ENCODE results near the gene TRPM3. TPM values are rescaled to one million over a fixed set of nuclear protein-coding genes. Genes with fewer than 3 reads are reported as not detected.

The TRPM3 gene
- total RNA-seq, 1 donor from 2014 or later: 0.15 TPM

GRCh38 chr9:70597886-70598285 lies 523.5 kb downstream of the TRPM3 start:
- H3K27me3 ChIP-seq (ENCODE audit: low read depth): no peaks in the 10 kb centered on the region
- no peaks in the 10 kb centered on the region for H3K36me3 ChIP-seq
- no peak overlapping the region for H3K4me3 ChIP-seq
- DNase-seq: no peak
- no peak for ATAC-seq
- no peak overlapping the region for H3K27ac ChIP-seq
- no peak for TF ChIP-seq CTCF (IDR thresholded peaks at IDR 0.05)
- no peaks in the 10 kb centered on the region for H3K9me3 ChIP-seq
- peaks cover 25% of the 10 kb centered on the region for H3K4me1 ChIP-seq
- intact Hi-C loops (cut with DNase I): no loop called here

- Histone ChIP-seq H3K9me3 (no peaks in the 10 kb centered on the region), H3K4me1 (peaks cover 9% of the 10 kb centered on the region), H3K36me3 (no peaks in the 10 kb centered on the region), H3K27me3 (ENCODE audit: low read depth) (no peaks in the 10 kb centered on the region), H3K27ac (no peak overlapping the region), H3K4me3 (no peak overlapping the region)
- DNase-seq (no peak), ATAC-seq (no peak)
- intact Hi-C loops (cut with DNase I): no loop called here
- no peak for TF ChIP-seq CTCF (IDR thresholded peaks at IDR 0.05)
Measured at GRCh38 chr9:70595211-70595610, 526.2 kb downstream of the TRPM3 start.

GRCh38 chr9:70594386-70594944 lies 527.0 kb downstream of the TRPM3 start:
- peaks cover 13% of the 10 kb centered on the region for H3K4me1 ChIP-seq
- no peak for TF ChIP-seq CTCF (IDR thresholded peaks at IDR 0.05)
- H3K36me3 ChIP-seq: no peaks in the 10 kb centered on the region
- DNase-seq (no peak), ATAC-seq (no peak)
- H3K9me3 ChIP-seq: no peaks in the 10 kb centered on the region
- H3K4me3 ChIP-seq: no peak overlapping the region
- H3K27ac ChIP-seq: no peak overlapping the region
- intact Hi-C loops (cut with DNase I): no loop called here
- no peaks in the 10 kb centered on the region for H3K27me3 ChIP-seq (ENCODE audit: low read depth)

GRCh38 chr9:70593241-70593640 lies 528.2 kb downstream of the TRPM3 start:
- Histone ChIP-seq H3K27ac (no peak overlapping the region), H3K9me3 (no peaks in the 10 kb centered on the region), H3K4me3 (no peak overlapping the region), H3K4me1 (peaks cover 20% of the 10 kb centered on the region), H3K36me3 (no peaks in the 10 kb centered on the region), H3K27me3 (ENCODE audit: low read depth) (no peaks in the 10 kb centered on the region)
- intact Hi-C loops (cut with DNase I): no loop called here
- DNase-seq (no peak), ATAC-seq (no peak)
- no peak for TF ChIP-seq CTCF (IDR thresholded peaks at IDR 0.05)

GRCh38 chr9:70590315-70590677 lies 531.1 kb downstream of the TRPM3 start:
- DNase-seq (no peak), ATAC-seq (peak in 1 of 2 donors; percentile 8)
- Histone ChIP-seq H3K36me3 (no peaks in the 10 kb centered on the region), H3K27ac (peak overlapping the region; percentile 57), H3K4me1 (peaks cover 26% of the 10 kb centered on the region), H3K27me3 (ENCODE audit: low read depth) (no peaks in the 10 kb centered on the region), H3K9me3 (no peaks in the 10 kb centered on the region), H3K4me3 (no peak overlapping the region)
- no peak for TF ChIP-seq CTCF (IDR thresholded peaks at IDR 0.05)
- intact Hi-C loops (cut with DNase I): no loop called here
